ENCODE results near the gene FLT4. TPM values are rescaled to one million over a fixed set of nuclear protein-coding genes. Genes with fewer than 3 reads are reported as not detected.

FLT4 gene
- total RNA-seq, 1 donor from 2014 or later = 6.1 TPM

- H3K36me3 ChIP-seq = no peaks in the 10 kb centered on the region
- H3K4me3 ChIP-seq = no peak overlapping the region
- no peak overlapping the region for H3K27ac ChIP-seq (replicated peaks)
- peaks cover 61% of the 10 kb centered on the region for H3K27me3 ChIP-seq (ENCODE audit: low read depth)
- H3K4me1 ChIP-seq = peaks cover 45% of the 10 kb centered on the region
- no peaks in the 10 kb centered on the region for H3K9me3 ChIP-seq (replicated peaks)
- peak; percentile 2 for DNase-seq
- TF ChIP-seq, protein P1, sequence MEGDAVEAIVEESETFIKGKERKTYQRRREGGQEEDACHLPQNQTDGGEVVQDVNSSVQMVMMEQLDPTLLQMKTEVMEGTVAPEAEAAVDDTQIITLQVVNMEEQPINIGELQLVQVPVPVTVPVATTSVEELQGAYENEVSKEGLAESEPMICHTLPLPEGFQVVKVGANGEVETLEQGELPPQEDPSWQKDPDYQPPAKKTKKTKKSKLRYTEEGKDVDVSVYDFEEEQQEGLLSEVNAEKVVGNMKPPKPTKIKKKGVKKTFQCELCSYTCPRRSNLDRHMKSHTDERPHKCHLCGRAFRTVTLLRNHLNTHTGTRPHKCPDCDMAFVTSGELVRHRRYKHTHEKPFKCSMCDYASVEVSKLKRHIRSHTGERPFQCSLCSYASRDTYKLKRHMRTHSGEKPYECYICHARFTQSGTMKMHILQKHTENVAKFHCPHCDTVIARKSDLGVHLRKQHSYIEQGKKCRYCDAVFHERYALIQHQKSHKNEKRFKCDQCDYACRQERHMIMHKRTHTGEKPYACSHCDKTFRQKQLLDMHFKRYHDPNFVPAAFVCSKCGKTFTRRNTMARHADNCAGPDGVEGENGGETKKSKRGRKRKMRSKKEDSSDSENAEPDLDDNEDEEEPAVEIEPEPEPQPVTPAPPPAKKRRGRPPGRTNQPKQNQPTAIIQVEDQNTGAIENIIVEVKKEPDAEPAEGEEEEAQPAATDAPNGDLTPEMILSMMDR (IDR thresholded peaks at IDR 0.05; ENCODE audit: borderline replicate concordance) = no peak
- intact Hi-C loops (cut with micrococcal nuclease) = no loop called here
Measured at GRCh38 chr5:180642181-180642775, 7.1 kb downstream of the FLT4 start.

GRCh38 chr5:180641566-180641900 lies 7.9 kb downstream of the FLT4 start:
- Histone ChIP-seq H3K4me1 (peaks cover 38% of the 10 kb centered on the region), H3K36me3 (no peaks in the 10 kb centered on the region), H3K27ac (replicated peaks) (no peak overlapping the region), H3K4me3 (no peak overlapping the region), H3K27me3 (ENCODE audit: low read depth) (peaks cover 54% of the 10 kb centered on the region), H3K9me3 (replicated peaks) (no peaks in the 10 kb centered on the region)
- TF ChIP-seq, protein P1 (IDR thresholded peaks at IDR 0.05; ENCODE audit: borderline replicate concordance) = no peak
- intact Hi-C loops (cut with micrococcal nuclease) = no loop called here
- DNase-seq = peak; percentile 3

DNA sequence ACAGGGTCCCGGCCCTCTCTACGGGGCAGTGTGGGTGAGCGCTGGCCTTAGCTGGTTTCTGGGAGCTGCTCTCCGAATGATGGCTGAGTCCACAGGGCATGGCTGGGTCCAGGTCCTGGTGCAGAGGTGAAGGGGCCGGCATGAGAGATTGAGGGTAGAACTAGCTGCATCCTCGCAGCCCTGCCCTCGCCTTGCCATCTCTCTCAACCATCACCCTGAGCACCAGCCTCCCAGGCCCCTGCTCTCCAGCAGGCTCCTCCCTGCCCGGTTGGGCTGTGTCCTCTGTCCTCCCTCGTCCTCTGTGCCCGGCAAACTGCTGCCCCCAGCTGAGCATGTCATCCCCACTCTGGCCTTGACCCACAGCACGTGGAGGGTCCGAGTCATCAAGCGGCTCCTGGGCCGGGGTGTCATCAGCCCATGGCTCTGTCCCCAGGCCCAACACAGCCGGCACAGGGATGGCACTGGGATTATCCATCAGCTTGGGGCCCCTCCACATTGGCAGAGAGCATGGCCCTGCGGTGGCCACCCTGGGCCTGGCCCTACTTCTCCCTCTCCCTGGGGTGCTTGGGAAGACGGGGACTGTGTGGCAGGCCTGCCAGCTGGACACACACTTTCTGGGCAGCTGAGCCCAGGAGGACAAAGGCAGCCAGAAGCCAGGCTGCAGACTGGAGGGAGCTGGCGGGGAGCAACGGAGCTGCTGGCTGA lies 8.4 kb downstream of the FLT4 start:
- TF ChIP-seq, protein P1 (IDR thresholded peaks at IDR 0.05; ENCODE audit: borderline replicate concordance) = no peak
- Histone ChIP-seq H3K27me3 (ENCODE audit: low read depth) (peaks cover 50% of the 10 kb centered on the region), H3K36me3 (no peaks in the 10 kb centered on the region), H3K4me1 (peaks cover 33% of the 10 kb centered on the region), H3K4me3 (no peak overlapping the region), H3K9me3 (replicated peaks) (no peaks in the 10 kb centered on the region), H3K27ac (replicated peaks) (no peak overlapping the region)
- intact Hi-C loops (cut with micrococcal nuclease) = no loop called here
- DNase-seq = peak; percentile 5

GRCh38 chr5:180640611-180640860 lies 8.9 kb downstream of the FLT4 start:
- H3K27me3 ChIP-seq (ENCODE audit: low read depth) = peaks cover 45% of the 10 kb centered on the region
- peaks cover 28% of the 10 kb centered on the region for H3K4me1 ChIP-seq
- H3K9me3 ChIP-seq (replicated peaks) = no peaks in the 10 kb centered on the region
- TF ChIP-seq, protein P1 (IDR thresholded peaks at IDR 0.05; ENCODE audit: borderline replicate concordance) = no peak
- no peaks in the 10 kb centered on the region for H3K36me3 ChIP-seq
- no peak for DNase-seq
- intact Hi-C loops (cut with micrococcal nuclease) = no loop called here
- no peak overlapping the region for H3K4me3 ChIP-seq
- no peak overlapping the region for H3K27ac ChIP-seq (replicated peaks)

DNA sequence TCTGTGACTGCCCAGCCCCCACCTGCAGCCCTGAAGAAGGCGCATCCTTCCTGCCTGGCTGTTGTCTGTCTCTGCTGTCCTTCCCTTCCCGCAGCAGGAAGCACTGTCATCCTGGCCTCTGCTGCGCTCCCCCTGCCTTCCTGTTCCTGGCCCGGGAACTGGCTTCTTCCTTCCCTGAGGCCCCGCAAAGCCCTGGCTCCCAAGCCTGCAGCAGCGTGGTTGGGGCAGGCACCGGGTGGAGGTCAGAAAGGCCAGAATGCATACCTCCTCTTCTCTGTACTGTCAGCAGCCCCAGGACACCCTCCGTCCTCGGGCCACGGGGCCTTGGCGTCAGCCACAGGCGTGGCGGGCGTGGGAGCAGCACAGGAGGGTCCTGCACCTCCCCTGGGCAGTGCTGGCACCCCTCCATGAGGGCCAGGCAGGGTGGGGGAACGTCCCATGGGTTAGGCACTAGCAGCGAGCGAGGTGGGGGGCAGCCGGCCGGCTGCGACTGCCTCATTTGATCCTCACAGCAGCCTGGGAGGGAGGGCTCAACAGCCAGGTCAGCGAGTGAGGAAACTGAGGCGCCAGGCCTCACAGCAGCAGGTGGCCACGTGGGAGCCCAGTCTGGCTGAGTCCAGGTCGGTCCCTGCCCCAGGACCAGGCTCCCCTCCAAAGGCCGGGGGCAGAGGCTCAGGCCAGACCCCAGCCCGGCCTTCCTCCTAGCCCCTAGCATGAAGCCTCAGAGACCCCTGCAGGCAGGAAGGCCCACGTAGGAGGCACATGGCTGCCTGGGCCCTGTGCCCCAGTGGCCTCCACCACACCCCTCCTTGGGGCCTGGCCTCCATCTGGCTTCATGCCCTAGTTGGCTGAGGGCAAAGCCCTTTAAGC lies 9.4 kb downstream of the FLT4 start:
- peaks cover 39% of the 10 kb centered on the region for H3K27me3 ChIP-seq (ENCODE audit: low read depth)
- H3K9me3 ChIP-seq (replicated peaks) = no peaks in the 10 kb centered on the region
- intact Hi-C loops (cut with micrococcal nuclease) = no loop called here
- no peak overlapping the region for H3K4me3 ChIP-seq
- no peak overlapping the region for H3K27ac ChIP-seq (replicated peaks)
- peak; percentile 13 for DNase-seq
- H3K36me3 ChIP-seq = no peaks in the 10 kb centered on the region
- H3K4me1 ChIP-seq = peaks cover 22% of the 10 kb centered on the region
- TF ChIP-seq, protein P1 (IDR thresholded peaks at IDR 0.05; ENCODE audit: borderline replicate concordance) = no peak
